Endothelial cell of umbilical vein (primary cell): ENCODE data around the gene HTR6. TPM values are rescaled to one million over a fixed set of nuclear protein-coding genes. Genes with fewer than 3 reads are reported as not detected.
A peak's percentile ranks its signal among the peaks of the same experiment; 100 is the strongest.

Experiments used
- BruUV-seq: library from RNA; stranded (reverse); fragments of 400-500 nt; replicated peaks from 2 replicates; lab custom pipeline; 2021; lab: Mats Ljungman, UMichigan
- CTCF ChIA-PET: fragments of 300-600, 350-600 bp; sonication (Branson Sonifier 250); formaldehyde crosslinking; loops from one replicate; lab custom pipeline; 2021; ENCODE audit warnings: antibody characterized with exemption, inconsistent platforms; lab: Charles Lee
- POLR2A ChIA-PET: fragments of 300-600, 350-600 bp; sonication (Branson Sonifier 250); formaldehyde crosslinking; loops from one replicate; lab custom pipeline; 2021; ENCODE audit warnings: antibody characterized with exemption, inconsistent platforms; lab: Charles Lee
- DNase-seq: peaks from one replicate; pipeline ENCODE4 v3.0.0-alpha.2; 2011; ENCODE audit warnings: low read depth, low spot score
- FAIRE-seq: peaks from 2 replicates; lab custom pipeline; 2011; peaks lifted over from hg19 to GRCh38; lab: Jason Lieb, UNC
- H2AFZ ChIP-seq: 2 replicates; pipeline ENCODE4 v1.6.0; 2012; ENCODE audit warnings: low read depth, low read length, control low read depth, inconsistent platforms
- H3K27ac ChIP-seq: 2 replicates; pipeline ENCODE4 v1.5.1; 2011; ENCODE audit warnings: low read depth, mild to moderate bottlenecking, control low read depth, low read length, moderate library complexity; ENCODE audit not compliant: insufficient read depth
- H3K27me3 ChIP-seq, 2 experiments: 2 replicates each; pipeline versions ENCODE4 v1.6.0 to v1.6.1; 2011; ENCODE audit warnings: low read length in 2 of 2, mixed read lengths in 1 of 2; ENCODE audit not compliant: control insufficient read depth in 2 of 2, insufficient read depth in 2 of 2
- H3K36me3 ChIP-seq, 2 experiments: 2 replicates in 1 of 2; 3 replicates in 1 of 2; pipeline ENCODE4 v1.5.1; 2011; ENCODE audit warnings: low read length in 2 of 2, mild to moderate bottlenecking in 1 of 2, moderate library complexity in 1 of 2; ENCODE audit not compliant: control insufficient read depth in 2 of 2, insufficient read depth in 2 of 2; ENCODE audit errors: extremely low read depth in 1 of 2
- H3K4me1 ChIP-seq: 3 replicates; pipeline ENCODE4 v1.5.1; 2011; ENCODE audit warnings: mild to moderate bottlenecking, low read length; ENCODE audit not compliant: control insufficient read depth, insufficient read depth; ENCODE audit errors: extremely low read depth
- H3K4me2 ChIP-seq: 2 replicates; pipeline ENCODE4 v1.6.1; 2011; ENCODE audit warnings: low read length, control low read depth, mixed read lengths; ENCODE audit not compliant: insufficient read depth
- H3K4me3 ChIP-seq, 3 experiments: fragments of 200-600 bp in 1 of 3; sonication (generic), shearing (Covaris generic) in 1 of 3; replicated peaks in 1 of 3; 2 replicates each; pipeline ENCODE4 v1.5.1; 2011 to 2016; ENCODE audit warnings: control low read depth in 3 of 3, low read length in 3 of 3, mild to moderate bottlenecking in 2 of 3, inconsistent platforms in 1 of 3, low read depth in 1 of 3, moderate library complexity in 1 of 3; ENCODE audit not compliant: insufficient read depth in 1 of 3
- H3K79me2 ChIP-seq: 2 replicates; pipeline ENCODE4 v1.6.0; 2012; ENCODE audit warnings: low read length, inconsistent platforms; ENCODE audit not compliant: control insufficient read depth, insufficient read depth
- H3K9ac ChIP-seq: replicated peaks from 2 replicates; pipeline ENCODE3; 2011; ENCODE audit warnings: low read length, control low read depth; ENCODE audit not compliant: insufficient read depth; ENCODE audit errors: extremely low read depth
- H3K9me1 ChIP-seq: replicated peaks from 3 replicates; pipeline ENCODE4 v1.6.0; 2011; ENCODE audit warnings: mild to moderate bottlenecking, low read length; ENCODE audit not compliant: control insufficient read depth, insufficient read depth; ENCODE audit errors: extremely low read depth
- H3K9me3 ChIP-seq: replicated peaks from 2 replicates; pipeline ENCODE4 v1.5.1; 2012; ENCODE audit warnings: low read length, inconsistent platforms; ENCODE audit not compliant: control insufficient read depth, insufficient read depth
- H4K20me1 ChIP-seq: replicated peaks from 2 replicates; pipeline ENCODE3; 2011; ENCODE audit warnings: mild to moderate bottlenecking, low read length; ENCODE audit not compliant: control insufficient read depth, insufficient read depth; ENCODE audit errors: extremely low read depth
- EZH2 ChIP-seq: IDR thresholded peaks from 2 replicates; pipeline ENCODE4 v1.6.1; 2012; ENCODE audit warnings: borderline replicate concordance, low read depth, mild to moderate bottlenecking, moderate library complexity, low read length, inconsistent platforms; ENCODE audit not compliant: severe bottlenecking
- FOS ChIP-seq: IDR thresholded peaks from 2 replicates; pipeline ENCODE4 v1.6.1; 2011; ENCODE audit warnings: mild to moderate bottlenecking, low read length, moderate library complexity, borderline replicate concordance; ENCODE audit not compliant: insufficient read depth
- GATA2 ChIP-seq: IDR thresholded peaks from 2 replicates; pipeline ENCODE4 v1.7.0; 2011; ENCODE audit warnings: low read depth, mild to moderate bottlenecking, moderate library complexity, mixed read lengths, low read length; ENCODE audit not compliant: insufficient read length, insufficient read depth
- dilution Hi-C: fragments of 300-500 bp; cut with MboI; formaldehyde crosslinking; loops from one replicate; pipeline ENCODE4 v1.15.0; 2019; ENCODE audit warnings: low sequenced_read_pairs; ENCODE audit not compliant: extremely low pct_ligation_motif_present
- intact Hi-C: fragments of 100-400 bp; cut with micrococcal nuclease; formaldehyde crosslinking; loops from one replicate; pipeline ENCODE4 v1.10.0; 2022
- polyA plus RNA-seq, 4 experiments: library from polyadenylated mRNA; depleted of rRNA in 3 of 4; stranded (reverse) in 3 of 4; unstranded in 1 of 4; fragments of >200 nt; gene quantifications; 2 replicates each; pipeline versions ENCODE4 v1.2.1 to v1.2.3, GENCODE V29; 2011 to 2012; ENCODE audit warnings: missing spikeins in 1 of 4
- total RNA-seq: library from RNA; stranded (reverse); gene quantifications from 2 replicates; pipeline ENCODE4 v1.2.3, GENCODE V29; 2021

HTR6 gene
- total and polyA plus RNA-seq, 2 donors (not counting 3 experiments of a cell fraction or from before 2014, with no cell fraction given) = not detected

DNA sequence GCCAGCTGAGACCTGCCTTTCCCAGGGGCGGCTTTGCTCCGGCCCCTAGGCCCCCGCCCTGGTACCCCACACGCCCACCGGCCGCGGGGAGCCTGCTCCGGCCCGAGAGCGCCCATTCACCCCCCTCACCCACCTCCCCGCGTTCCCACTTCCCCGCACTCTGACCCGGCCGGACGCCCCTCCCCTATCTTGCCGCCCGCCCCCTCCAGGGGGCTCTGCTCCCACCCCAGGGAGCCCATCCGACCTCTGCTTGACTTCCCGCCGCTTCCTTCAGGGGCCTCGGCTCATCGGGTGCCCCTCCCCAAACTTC lies 466 bp downstream of the HTR6 start:
- CTCF ChIA-PET = interaction anchor here (6.3 kb wide), 1 partner anchor 38 kb away, joined by 200 read pairs; no protein-coding TSS in a partner anchor

DNA sequence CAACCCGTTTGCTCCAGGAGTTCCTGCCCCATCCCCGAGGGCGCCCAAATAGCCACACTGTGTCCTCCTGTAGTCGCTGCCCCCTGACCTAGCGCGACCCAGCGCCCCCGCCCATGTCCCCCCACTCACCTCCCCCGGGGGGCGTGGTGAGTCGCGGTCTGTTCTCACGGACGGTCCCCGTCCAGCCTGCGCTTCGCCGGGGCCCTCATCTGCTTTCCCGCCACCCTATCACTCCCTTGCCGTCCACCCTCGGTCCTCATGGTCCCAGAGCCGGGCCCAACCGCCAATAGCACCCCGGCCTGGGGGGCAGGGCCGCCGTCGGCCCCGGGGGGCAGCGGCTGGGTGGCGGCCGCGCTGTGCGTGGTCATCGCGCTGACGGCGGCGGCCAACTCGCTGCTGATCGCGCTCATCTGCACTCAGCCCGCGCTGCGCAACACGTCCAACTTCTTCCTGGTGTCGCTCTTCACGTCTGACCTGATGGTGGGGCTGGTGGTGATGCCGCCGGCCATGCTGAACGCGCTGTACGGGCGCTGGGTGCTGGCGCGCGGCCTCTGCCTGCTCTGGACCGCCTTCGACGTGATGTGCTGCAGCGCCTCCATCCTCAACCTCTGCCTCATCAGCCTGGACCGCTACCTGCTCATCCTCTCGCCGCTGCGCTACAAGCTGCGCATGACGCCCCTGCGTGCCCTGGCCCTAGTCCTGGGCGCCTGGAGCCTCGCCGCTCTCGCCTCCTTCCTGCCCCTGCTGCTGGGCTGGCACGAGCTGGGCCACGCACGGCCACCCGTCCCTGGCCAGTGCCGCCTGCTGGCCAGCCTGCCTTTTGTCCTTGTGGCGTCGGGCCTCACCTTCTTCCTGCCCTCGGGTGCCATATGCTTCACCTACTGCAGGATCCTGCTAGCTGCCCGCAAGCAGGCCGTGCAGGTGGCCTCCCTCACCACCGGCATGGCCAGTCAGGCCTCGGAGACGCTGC lies 1.1 kb downstream of the HTR6 start:
- no TSS peak for BruUV-seq
- Histone ChIP-seq H3K4me3 (no peak overlapping the region), H2AFZ (no peak overlapping the region), H3K4me2 (no peak overlapping the region), H3K9me3 (no peaks in the 10 kb centered on the region), H3K9me1 (no peaks in the 10 kb centered on the region), H3K9ac (no peak overlapping the region), H3K36me3 (no peaks in the 10 kb centered on the region), H3K4me1 (no peaks in the 10 kb centered on the region), H3K79me2 (no peaks in the 10 kb centered on the region), H4K20me1 (no peaks in the 10 kb centered on the region), H3K27ac (no peak overlapping the region), H3K27me3 (peaks cover 35 to 44% of the 10 kb centered on the region in 2 experiments)
- no peak for FAIRE-seq
- ChIA-PET CTCF (interaction anchor here (6.3 kb wide), 1 partner anchor 37 kb away, joined by 200 read pairs; no protein-coding TSS in a partner anchor), POLR2A (no interaction called here)
- intact Hi-C loops = no loop called here
- DNase-seq = no peak
- peak; percentile 64 for TF ChIP-seq EZH2
- TF ChIP-seq FOS = no peak
- dilution Hi-C loops = no loop called here

More for the DNA sequence above, 466 bp downstream of the HTR6 start:
- Histone ChIP-seq H3K36me3 (no peaks in the 10 kb centered on the region), H3K4me2 (no peak overlapping the region), H2AFZ (no peak overlapping the region), H3K9me3 (no peaks in the 10 kb centered on the region), H4K20me1 (no peaks in the 10 kb centered on the region), H3K4me1 (no peaks in the 10 kb centered on the region), H3K79me2 (no peaks in the 10 kb centered on the region), H3K9ac (no peak overlapping the region), H3K27ac (no peak overlapping the region), H3K27me3 (peaks cover 35 to 44% of the 10 kb centered on the region in 2 experiments), H3K9me1 (no peaks in the 10 kb centered on the region), H3K4me3 (no peak overlapping the region)
- dilution Hi-C loops (no loop called here), intact Hi-C loops (no loop called here)
- FAIRE-seq = no peak
- POLR2A ChIA-PET = no interaction called here
- no peak for DNase-seq
- no peak for TF ChIP-seq FOS
- TF ChIP-seq GATA2 = no peak
- no TSS peak for BruUV-seq
